H1 (cell line): ENCODE results near the gene SLC19A1.

Experiments
- BRCA1 ChIP-seq: IDR thresholded peaks from 2 replicates; pipeline ENCODE4 v1.6.1; 2012; ENCODE audit warnings: low read depth, low read length, improper control_type of control experiment
- CHD2 ChIP-seq: IDR thresholded peaks from 2 replicates; pipeline ENCODE4 v1.6.1; 2012; ENCODE audit warnings: low read length, improper control_type of control experiment
- CREB1 ChIP-seq: IDR thresholded peaks from 2 replicates; pipeline ENCODE4 v1.6.1; 2012; ENCODE audit warnings: inconsistent platforms
- EGR1 ChIP-seq: IDR thresholded peaks from 2 replicates; pipeline ENCODE4 v1.6.1; 2011; ENCODE audit warnings: low read depth, low read length, borderline replicate concordance
- EZH2 ChIP-seq: fragments of 200-600 bp; sonication (generic); IDR thresholded peaks from 2 replicates; pipeline ENCODE4 v1.7.1; 2012; ENCODE audit warnings: low read depth, mild to moderate bottlenecking, moderate library complexity, low read length, inconsistent platforms; ENCODE audit not compliant: severe bottlenecking
- SP1 ChIP-seq: IDR thresholded peaks from 2 replicates; pipeline ENCODE4 v1.6.1; 2011; ENCODE audit warnings: low read depth, low read length
- TAF1 ChIP-seq: IDR thresholded peaks from 2 replicates; pipeline ENCODE4 v1.6.1; 2011; ENCODE audit warnings: mild to moderate bottlenecking, low read depth, low read length
- YY1 ChIP-seq: IDR thresholded peaks from 2 replicates; pipeline ENCODE4 v1.6.1; 2011; ENCODE audit warnings: low read depth, mild to moderate bottlenecking, low read length
- ZNF274 ChIP-seq: IDR thresholded peaks from 2 replicates; pipeline ENCODE4 v1.7.0; 2012; ENCODE audit warnings: low read length, borderline replicate concordance; ENCODE audit errors: extremely low read depth
- TF ChIP-seq, protein P1 (sequence below), 3 experiments: IDR thresholded peaks; 1 replicate in 2 of 3; 2 replicates in 1 of 3; pipeline versions ENCODE4 v1.5.1 to v1.6.1; 2011; ENCODE audit warnings: low read length in 3 of 3, mild to moderate bottlenecking in 3 of 3, inconsistent platforms in 2 of 3, low read depth in 1 of 3, moderate library complexity in 1 of 3; ENCODE audit not compliant: insufficient read depth in 1 of 3; ENCODE audit errors: control extremely low read depth in 1 of 3

DNA sequence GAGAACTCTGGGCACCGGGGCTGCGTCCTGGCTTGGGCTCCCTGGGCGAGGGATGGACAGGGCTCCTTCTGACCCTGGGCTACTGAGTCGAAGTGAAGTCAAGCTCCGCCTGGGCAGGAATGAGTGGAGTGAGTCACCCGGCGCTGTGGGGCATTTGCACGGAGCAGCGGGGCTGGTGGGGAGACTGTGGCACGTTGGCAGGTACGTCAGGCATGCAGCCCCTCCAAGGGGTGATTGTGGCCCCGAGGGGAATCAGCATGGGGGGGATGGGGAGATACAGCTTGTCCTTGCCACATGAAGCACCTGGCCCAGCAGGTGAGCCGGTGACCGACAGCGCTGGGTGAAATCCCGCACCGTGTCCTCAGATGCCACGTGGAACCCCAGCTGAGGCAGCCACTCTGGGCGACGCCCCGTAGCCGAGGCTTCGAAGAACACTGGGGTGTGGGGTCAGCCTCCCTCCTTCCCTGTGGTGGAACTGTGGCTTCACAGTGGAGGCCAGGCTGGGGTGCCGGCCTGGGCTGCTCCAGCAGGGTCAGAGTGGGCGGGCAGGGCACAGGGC is 74.9 kb downstream of the SLC19A1 start:
- TF ChIP-seq BRCA1 (no peak), TAF1 (no peak), CHD2 (no peak), CREB1 (no peak), EGR1 (no peak), ZNF274 (no peak), YY1 (no peak), EZH2 (no peak), SP1 (no peak)
- TF ChIP-seq, protein P1, sequence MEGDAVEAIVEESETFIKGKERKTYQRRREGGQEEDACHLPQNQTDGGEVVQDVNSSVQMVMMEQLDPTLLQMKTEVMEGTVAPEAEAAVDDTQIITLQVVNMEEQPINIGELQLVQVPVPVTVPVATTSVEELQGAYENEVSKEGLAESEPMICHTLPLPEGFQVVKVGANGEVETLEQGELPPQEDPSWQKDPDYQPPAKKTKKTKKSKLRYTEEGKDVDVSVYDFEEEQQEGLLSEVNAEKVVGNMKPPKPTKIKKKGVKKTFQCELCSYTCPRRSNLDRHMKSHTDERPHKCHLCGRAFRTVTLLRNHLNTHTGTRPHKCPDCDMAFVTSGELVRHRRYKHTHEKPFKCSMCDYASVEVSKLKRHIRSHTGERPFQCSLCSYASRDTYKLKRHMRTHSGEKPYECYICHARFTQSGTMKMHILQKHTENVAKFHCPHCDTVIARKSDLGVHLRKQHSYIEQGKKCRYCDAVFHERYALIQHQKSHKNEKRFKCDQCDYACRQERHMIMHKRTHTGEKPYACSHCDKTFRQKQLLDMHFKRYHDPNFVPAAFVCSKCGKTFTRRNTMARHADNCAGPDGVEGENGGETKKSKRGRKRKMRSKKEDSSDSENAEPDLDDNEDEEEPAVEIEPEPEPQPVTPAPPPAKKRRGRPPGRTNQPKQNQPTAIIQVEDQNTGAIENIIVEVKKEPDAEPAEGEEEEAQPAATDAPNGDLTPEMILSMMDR (IDR thresholded peaks at IDR 0.05; ENCODE audit: control extremely low read depth in 1 of 3, insufficient read depth in 1 of 3, low read depth in 1 of 3, low read length in 3 of 3): no peak
